ENCODE measurements around the gene FAM222A.
A peak's percentile ranks its signal among the peaks of the same experiment; 100 is the strongest.

FAM222A gene

DNA sequence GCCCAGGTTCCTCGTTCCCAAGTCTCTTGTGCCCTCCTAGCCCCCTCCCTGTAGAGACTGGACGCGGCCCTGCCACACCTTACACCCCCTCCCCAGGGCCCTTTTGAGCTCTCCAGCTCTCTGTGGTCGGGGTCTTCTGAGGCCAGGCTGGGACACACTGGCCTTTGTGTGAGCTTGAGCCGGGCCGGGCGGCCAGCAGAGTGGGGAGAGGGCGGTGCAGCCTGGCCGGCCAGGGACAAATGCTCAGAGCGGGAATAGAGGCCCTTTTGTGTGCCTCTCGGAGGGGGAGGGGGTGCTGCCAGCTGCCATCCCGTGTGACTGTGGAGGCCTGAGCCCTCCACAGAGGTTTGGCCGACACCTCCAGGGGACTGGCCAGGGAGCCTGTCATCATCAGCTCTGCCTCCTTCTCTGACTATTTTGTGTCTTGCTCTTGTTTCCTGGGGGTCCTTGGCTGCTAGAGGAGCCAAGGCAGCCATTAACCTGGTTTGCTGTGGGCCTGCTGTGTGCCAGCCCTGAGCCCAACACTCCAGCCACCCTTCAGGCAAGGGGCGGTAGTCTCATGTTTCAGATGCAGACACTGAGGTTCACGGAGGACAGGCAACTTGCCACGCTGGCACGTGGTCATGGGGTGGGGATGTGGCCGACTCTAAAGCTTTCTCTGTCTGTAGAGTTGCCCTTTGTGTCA, 13.6 kb downstream of the FAM222A start:
- no peak for DNase-seq

DNA sequence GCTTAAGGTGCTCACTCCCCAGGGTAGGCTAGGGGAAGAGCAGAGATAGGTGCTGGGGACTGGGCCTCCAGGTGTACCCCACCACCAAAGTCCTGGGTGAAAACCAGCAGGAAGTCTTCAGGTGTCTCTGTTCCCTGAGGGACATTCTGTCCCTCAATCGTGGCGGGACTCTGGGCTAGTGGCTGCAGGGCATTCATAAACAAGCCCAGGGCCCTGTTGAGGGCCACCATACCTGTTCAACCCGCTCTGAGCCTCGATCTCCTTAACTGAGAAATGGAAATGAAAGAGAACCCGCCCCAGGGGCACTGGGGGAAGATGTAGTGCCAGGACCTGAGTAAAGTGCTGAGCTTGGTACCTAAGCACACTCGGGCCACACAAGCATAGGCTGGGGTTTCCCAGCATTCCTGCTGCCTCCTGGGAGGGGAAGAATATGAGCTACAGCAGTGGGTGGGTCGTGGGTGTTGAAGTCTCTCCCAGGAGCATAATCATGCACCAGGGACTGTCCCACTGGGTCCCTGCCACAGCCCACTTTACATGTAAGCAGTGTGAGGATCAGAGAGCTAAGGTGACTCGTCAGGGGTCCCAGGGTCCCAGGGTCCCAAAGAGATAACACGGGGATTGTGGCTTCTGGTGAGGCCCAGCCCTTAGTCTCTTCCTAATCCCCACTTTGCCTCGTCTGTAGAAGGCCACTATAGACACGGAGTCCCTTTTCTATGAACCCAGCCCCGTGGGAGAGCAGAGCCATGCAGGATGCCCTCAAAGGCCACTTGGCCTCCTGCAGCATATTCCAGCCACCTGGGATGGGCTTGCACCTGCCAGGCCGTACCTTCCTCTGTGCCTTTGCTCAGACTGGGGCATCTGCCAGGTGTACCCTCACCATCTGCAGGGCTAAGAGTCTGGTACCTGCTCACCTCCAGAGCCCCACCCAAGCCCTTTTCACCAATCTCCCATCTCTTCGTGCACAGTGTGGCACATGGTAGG, 14.4 kb downstream of the FAM222A start:
- no peak for DNase-seq

DNA sequence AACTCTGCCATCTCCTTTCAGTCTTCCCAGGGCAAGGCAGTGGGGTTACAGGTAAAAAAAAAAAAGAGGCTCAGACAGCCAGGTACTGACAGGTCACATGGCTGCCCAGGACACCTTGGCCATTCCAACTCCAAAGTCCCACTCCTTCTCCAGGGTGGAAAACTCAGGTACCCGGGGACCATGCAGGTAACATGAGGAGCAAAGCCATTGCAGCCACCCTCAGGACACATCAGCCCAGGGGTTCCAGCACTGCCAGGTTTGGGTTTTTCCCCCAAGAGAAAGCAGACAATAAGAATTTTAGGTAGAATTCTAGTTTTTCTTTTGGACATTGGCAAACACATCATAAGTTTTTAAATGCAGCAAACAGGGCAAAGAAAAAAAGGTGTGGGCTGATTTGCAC, 15.3 kb downstream of the FAM222A start:
- DNase-seq: no peak

DNA sequence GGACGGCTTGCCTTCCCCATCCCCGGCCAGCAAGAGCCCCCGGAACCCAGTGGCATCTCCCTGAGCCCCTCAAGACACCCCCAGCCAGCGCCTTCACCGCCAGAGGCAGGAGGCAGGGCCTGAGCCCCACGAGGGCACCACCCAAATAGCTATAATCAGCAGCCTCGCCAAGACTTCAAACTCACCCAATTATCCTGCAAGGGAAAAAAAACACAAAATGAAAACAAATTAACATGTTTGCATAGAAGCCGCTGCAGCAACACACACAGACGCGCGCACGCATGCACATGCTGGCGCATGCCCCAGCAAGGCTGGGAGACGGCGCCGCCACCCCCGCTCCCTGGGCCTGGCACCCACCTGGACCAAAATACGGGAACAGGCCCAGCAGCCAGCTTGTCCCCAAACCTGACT, 15.8 kb downstream of the FAM222A start:
- DNase-seq: no peak

DNA sequence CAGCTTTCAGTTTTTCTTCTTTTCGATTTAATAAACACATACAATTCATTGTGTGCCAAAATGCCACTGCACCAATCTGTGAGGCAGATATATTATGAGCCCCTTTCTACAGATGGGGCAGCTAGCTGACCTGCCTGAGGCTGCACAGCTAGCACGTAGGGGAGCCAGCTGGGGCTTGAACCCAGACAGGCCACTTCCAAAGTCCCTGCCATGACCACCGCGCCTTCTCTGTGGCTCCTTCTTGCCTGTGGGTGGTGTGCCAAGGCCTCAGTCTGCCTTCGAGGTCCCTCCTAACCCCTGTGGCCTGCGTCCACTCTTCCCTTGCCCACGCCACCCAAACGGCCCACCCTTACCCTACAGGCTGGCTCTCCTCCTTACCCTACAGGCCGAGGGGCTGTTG, 16.2 kb downstream of the FAM222A start:
- DNase-seq: no peak

DNA sequence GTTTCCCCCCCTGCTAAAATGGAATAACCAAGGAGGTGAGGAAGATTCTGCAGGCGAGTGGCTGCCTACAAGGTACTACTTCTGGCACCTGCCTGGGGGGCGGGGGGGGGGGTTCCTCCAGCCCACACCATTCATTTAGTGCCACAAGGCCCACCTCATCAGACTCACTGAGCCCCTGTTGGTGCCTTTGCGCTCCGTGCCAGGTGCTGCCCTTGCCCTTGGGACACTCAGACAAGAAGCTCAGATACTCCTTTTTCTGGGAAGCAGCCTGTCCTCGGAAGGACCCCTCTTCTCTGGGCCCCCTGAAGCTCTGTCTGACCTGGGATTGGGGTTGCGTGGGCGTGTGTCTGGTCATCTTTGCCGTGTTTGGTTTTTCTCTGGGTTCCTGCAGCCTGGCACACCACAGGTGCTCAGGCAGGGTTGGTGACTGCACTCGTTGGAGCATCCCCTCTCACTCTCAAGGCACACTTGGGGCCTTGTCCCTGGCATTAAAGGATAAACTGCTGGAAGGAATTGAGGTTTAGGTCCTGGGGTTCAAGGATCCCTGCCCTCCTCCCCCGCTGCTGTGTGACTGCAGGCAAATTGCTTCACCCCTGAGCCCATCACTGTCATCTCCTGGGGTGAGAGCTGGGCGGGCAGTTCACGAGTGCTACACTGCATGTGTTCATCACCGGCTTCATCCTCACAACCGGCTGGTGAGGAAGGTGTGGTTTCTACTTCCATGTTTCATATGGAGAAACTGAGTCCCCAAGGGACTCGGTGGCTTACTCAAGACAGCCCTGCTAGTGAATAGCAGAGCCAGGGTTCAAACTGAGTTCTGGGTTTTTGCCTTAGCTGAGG, 16.9 kb downstream of the FAM222A start:
- DNase-seq: no peak

DNA sequence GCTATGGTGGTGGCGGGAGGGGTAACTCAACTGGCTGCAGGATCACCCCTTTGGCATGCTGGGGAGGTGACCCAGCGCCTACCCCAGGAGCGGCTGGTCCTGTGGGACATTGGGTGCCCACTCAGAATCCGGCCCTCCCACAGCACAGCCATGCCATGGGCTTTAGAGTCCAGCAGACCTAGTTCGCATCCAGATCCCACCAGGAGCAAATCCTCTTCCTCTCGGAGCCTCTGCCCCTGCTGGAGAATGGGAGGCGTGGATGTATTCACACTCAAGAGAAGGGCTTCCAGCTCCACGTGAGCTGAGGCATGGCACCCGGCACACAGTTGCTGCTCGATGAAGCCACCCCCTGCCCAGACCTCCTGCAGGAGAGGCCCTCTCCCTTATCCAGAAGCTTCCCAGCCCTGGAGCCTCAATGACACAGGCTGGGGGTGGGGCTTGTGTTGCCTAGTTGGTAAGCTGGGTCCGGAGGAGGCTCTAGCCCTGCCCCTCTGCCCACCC, 17.7 kb downstream of the FAM222A start:
- DNase-seq: no peak

DNA sequence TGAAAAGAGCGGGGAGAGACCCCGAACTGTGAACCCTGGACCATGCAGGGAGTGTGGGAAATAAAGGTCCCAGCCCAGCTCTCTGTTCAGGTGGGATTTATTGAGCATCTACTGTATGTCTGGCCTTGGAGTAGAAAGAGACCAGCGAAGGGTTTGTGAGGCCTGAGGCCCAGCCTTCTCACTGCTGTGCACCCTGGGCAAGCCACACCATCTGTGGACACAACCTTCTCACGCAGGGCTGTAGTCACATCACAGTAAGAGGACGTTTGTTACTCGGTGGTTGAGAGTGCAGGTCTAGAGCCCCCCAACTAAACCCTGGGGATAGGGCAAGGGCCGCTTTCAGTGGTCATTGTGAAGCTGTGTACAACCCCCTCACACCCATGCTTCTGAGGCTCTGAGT, 18.2 kb downstream of the FAM222A start:
- DNase-seq: peak; percentile 2

DNA sequence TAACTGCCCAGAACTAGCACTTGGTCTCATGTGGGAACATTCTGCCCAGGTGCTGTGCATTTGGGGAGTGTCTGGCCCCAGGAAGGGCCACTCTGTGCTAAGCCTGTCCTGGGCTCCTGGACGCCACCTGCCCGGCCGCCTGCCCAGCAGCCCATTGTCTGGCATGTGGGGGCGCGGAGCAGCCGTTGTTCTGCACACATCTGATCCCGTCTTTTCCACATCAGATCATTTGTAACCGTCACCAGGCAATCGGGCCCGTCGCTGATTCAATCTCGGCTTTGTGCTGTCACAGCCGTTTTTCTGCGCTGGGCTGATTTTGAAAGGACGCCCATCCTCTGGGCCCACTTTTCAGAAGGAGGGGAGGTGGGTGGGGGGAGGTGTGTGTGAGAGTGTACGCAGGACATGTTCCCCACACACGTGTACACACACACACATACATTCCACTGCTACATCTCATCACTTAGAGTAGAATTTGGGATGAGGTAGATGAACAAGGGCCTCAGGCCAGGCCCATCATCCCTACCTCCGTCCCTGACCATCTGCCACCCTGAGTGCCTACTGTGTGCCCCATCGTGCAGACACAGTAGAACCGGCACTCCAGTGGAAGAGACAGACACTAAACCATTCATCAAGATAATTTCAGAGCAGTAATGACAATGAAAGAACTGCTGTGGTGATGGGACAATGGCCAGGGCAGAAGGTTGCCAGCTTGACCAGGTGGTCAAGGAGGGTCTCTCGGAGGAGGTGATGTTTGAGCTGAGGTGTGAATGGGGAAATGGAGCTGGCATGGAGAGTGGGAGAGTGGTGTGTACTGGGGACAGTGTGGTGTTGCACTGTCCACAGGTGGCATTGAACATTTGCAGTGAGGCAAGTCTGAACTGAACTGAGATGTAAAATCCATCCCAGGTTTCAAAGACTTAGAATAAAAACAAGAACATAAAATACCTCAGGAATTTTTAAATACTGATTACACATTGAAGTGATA, 19.0 kb downstream of the FAM222A start:
- peak; percentile 6 for DNase-seq

DNA sequence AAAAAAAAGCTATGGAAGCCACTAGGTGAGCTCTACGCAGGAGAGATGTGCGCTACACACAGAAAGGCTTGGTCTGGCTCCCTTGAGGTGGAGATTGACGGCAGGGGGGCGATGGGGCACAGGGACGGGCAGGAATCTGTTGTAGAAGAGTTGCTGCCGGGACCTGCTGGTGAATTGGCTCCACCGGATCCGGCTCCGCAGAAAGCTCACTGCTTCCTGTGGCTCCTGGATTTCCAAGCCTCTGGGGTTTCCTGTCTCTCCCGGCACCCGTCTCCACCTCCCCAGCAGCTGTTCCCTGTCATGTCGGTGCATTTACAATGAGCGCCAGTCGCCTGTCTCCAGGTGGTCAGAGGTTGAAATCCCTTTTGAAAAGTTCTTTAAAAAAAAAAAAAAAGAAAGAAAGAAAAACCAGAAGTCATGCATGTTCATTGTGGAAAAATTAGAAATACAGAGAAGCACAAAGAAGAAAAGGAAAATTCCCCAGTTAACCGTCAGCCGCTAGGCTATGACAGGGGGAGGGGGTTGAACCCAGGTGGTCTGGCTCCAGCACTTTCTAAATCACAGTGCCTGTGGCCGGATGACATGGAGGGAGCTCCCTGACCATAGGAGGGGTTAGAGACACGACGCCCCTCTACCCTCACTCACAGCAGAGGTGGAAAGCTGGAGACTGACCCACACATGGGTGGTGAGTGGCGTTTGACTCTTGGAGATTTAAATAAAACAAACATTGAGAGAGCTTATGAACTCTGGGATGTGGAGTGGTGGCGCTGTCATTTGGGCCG, 20.8 kb downstream of the FAM222A start:
- DNase-seq: no peak

DNA sequence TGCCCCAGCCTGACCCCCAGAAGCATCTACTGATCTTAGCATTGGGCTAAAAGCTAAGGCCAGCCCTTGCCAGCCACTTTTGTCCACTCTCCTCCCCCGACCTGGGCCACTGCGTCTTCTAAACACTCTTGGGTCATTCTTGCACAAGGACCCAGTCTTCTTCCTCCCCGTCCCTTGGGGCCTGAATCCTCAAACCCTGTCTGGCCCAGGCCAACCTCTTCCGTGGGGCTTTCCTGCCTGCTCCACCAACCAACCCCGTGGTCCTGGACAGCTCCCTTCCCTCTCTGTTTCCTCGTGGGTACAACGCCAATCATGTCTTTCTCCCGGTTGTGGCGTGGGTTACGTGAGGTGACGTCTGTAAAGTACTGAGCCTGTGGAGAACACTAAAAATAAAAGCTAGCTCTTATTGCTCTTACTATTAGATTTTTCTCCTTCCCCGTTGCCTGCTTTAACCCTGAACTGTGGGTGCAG, 21.5 kb downstream of the FAM222A start:
- DNase-seq: peak; percentile 4

DNA sequence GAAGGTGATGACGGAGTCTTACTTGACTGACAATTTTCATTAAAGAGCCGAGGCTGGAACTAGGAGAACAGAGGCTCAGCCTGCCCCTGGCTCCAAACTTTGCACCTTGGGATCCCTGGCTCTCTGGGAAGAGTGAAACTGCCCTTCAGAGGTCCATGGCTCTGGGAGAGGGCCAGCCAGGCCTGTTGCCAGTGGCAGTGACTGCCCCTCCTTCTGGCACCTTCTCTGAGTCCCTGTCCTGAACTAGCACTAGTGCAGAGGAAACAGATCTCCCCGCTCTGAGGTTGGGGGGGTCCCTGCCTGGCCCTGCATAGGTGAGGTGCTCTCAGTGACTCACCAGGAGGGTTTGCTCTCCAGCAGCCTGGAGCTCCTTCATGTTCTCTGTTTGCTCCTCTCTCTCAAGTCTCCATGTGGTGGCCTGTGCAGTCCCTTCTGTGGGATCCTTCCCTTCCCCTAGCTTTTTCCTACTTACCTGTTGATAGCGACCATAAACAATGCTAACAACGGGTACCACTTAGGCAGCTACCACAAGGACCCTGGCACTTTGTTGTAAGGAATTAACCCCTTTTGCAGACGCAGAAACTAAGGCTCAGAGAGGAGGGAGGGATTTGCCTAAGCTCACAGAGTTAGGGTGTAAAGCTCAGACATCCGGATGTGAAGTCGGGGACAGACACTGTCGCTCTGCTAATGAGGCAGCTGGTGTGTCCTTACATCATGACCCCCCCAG, 22.4 kb downstream of the FAM222A start:
- DNase-seq: peak; percentile 11

DNA sequence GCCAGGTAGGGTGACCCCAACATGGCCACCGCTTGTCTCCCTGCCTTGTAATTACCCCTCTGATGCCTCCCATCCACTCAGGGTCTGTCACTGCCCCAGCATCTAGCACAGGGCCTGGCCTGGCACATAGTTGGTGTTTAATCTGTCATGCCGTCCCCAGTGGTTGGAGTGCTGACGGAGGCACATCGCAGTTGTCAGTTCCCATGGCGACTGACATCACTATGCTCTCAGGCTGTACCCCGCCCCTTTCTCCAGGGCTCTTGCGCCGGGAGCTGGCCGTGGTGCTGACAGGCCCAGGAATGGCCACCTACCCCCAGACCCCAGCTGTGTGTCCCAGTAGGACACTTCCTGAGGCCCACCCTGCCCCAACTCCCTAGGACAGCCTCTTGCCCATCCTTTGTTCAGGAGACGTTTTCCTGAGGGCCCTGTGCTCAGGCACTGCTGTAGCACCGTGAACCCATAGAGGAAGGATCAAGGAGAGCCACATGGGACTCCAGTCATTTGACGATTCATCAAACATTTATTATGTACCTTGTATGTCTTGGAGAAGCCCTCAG, 23.0 kb downstream of the FAM222A start:
- DNase-seq: peak; percentile 16

DNA sequence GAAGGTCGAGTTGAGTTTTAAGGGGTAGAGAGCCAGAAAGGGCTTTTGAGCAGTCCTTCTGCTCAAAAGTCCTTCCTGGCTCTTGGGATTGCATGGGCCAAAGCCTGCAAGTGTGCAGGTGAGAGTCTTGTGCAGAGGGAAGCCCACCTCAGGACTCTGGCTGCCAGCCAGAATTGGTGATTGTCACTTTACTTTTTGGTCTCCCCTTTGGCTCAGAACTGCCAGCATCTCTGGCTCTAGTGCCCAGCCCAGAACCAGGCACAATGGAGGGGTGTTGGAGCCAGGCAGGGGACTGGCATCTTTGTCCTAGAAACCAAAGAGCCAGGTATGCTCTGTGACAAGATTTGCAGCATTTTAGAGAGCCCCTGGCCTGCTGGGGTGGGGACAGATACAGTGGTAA, 23.5 kb downstream of the FAM222A start:
- DNase-seq: peak; percentile 4

DNA sequence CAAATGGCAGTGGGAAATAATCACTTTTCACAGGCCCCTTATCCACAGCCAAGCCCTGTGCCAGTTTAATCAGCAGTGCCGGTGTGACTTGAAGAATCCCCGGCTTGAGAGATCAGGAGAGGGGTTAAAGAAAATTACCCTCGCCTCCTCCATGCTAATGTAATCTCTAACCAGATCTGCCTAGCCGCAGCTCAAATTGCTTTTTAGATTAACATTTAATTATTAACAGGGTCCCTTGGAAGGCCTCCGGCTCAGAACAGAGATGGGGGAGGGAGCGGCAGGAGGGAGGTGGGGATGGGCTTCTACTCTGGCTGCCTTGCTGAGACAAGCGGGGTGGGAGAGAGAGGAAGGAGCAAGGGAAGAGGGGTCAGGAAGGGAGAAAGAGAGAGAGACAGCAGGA, 24.0 kb downstream of the FAM222A start:
- peak; percentile 1 for DNase-seq

DNA sequence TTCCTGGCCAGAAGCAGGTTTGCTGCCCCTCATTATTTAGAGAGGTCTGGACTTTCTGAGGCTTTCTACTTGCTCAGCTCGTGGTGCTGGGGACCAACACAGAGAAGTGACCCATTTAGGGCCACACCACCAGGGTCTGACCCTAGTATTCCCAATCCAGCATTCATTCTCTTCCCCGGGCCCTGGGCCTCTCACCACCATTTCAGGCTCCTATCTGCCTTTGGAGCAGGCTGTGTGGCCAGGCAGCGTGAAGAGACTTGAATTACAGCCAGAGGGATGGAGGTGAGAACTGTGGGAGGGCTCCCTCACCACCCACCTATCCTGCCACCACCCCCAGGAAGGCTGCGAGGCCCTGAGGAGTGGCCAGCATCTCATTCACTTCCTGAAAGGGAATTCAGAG, 24.6 kb downstream of the FAM222A start:
- DNase-seq: peak; percentile 3

DNA sequence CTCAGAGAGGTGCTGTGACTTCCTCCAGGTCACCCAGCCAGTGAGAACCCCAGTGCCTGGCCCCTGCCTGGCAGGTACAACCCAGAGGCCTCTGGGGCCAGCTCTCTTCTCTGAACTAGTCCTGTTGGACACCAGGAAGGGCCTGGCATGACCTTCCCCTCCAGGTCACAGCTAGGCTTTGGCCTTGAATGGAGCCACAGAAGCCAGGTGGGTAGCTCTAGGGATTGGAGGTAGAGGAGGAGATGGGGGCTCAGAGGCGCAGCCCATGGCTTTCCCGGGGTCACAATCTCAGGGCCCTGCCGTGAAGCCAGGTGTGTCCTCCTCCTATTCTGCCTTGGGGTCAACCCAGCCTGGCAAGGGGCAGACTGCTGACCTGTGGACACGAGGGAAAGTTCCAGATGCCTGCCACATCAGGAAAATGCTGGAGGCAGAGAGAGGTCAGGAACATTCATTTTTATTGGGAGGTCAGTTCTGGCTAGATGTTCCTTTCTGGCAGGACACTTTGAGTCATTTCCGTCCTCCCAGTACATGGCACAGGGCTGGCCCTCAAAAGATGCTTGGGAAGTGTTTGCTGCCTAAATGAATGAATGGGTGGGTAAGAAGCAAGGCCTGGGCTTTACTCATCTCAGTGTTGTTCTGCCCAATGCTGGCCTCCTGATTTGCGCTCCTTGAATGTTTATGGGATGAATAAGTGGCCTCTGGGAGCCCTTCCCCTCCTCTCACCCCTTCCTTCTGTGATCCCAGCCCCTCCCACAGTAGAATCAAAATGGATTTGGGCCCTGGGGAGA, 25.4 kb downstream of the FAM222A start:
- DNase-seq: peak; percentile 6

DNA sequence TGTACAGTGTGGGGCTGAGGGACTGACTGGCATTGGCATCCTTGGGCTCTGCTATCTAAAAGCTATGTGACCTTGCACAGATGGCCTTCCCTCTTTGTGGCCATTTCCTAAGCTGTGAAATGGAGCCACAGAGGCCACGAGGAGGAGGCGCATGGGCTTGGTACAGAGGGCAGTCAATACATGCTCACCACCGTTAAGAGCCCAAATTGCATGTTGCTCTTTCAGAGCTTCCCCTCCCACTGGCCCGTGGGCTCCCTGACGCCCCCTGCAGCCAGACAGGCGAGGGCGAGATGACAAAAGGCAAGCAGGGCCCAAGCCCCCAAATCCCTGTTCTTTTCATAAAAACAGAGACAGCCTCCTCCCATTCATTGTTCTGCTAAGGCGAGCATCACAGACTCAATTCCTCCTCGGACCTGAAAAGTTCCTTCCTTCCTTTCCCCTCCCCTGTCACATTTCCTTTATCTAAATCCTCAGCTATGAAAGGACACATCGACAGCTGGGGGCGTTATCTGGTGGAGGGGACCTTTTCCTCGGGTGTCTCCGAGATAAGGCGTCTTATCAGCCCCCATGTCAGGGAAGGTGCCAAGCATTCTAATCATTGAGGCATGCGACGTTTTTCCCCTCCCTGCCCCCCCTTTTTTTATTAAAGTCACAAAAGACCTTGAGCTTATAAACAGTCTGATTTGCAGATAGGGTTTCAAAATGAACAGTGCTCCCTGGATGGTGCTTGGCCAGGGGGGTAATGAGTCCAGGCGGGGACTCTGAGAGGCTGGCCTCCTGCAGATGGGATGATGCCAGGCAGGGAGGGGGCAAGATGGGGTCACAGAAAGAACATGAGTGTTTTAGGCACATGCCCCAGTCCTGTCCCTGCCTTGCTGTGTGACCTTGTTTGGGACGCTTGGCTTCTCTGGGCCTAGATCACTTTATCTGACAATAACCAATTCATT, 26.4 kb downstream of the FAM222A start:
- peak; percentile 11 for DNase-seq

Data from activated CD8-positive, alpha-beta memory T cell treated with anti-CD3 and anti-CD28 coated beads, Interleukin-2, amount 50 U/mL, for 4 hours (primary cell).